HG02884 (cell line): ENCODE measurements around the gene HMX2.
A peak's percentile ranks its signal among the peaks of the same experiment; 100 is the strongest.
"Not testable (repeated sequence)": the region's sequence is repeated elsewhere in the genome, so short reads cannot be mapped to it uniquely, and the experiment has no call there.

Experiments
- ATAC-seq: cut with Tn5 transposase; IDR thresholded peaks from one replicate; pipeline ENCODE4 v1.9.1; 2021; ENCODE audit warnings: mild to moderate bottlenecking, moderate library complexity; ENCODE audit not compliant: unreplicated experiment

HMX2 gene

DNA sequence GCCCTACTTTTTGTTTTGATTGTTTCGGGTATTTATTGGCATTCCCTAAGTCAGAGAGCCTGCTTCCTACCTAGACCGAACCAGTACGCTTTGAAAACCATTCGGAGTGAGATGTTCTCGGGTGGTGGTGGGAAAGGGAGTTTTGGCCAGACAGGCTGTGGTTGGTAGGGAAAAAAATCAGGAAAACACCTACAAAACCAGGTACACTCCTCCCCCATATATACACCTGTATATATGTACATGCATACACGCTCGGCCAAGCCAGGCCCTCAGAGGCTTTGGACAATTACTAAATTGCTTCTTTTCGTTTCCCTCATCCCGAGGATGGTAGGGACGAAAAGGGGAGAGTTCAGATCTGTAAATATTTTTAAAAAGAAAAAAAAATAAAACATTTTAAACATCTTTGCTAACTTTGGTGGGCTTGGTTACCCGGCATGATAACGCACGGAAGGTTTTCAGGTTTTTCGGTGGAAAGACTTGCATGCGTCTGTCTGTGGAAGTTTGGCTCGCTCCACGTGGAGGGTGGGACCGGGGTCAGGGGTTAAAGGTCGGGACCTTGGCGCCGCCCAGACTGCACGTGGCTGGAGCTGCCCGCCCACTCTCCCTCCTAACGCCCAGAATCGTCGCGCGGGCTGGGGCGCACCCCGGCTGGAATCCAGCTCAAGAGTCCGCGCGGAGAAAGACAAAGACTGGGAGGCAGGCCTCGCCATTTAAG is 2.5 kb downstream of the HMX2 start:
- ATAC-seq, result no peak

DNA sequence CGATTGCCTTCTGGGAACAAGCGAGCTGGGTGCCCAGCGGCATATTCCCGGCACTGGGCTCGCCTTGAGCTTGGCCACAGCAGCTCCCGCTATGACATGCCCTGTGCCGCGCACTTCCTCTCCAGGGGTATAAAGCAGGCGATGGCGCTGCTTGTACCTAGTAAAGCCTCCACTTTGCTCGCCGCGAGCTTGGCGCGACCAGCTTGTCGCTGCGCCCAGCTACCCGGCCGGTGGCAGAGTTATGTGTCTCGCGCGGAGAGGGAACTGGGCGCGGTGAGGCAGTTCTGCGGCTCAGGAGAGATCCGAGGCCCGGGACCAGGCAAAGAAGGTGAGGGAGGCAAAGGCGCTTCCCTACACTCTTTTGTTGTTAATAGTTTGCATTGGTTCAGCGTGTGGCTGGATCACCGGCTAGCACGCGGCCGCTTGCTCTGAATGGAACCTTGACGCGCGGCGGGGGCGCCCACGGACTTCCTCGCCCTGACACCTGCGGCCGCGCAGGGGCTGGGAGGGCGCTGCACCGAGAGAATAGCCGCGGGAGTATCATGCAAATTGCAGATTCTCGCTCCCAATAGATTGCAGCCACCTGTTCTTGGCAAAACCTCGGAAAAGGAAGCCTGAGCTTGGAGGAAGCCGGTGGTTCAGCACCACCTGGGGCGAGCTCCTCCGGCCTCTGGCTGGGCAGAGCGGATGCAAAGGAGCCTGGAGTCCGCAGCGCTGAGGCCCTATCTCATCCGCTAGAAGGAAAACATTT is 3.2 kb downstream of the HMX2 start:
- no peak for ATAC-seq

DNA sequence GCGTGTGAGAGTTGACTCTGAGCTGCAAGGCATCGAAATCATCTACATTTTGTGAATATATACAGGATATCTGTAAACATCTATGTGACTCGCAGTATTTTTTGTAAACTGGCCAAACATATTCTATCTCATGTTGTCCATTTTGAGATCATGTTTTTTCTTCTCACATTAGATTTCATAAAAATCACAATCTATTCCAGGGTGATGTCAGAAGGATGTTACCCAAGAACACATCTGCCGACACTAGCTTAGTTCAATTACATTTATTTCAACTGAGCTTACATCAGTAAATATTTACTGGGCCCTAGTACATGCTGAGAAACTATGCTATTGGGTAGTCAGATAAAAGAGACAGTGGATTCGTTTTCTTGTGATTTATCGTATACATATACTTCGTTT is 3.8 kb downstream of the HMX2 start:
- no peak for ATAC-seq

GRCh38 chr10:123153486-123154091 is 5.7 kb downstream of the HMX2 start:
- no peak for ATAC-seq

DNA sequence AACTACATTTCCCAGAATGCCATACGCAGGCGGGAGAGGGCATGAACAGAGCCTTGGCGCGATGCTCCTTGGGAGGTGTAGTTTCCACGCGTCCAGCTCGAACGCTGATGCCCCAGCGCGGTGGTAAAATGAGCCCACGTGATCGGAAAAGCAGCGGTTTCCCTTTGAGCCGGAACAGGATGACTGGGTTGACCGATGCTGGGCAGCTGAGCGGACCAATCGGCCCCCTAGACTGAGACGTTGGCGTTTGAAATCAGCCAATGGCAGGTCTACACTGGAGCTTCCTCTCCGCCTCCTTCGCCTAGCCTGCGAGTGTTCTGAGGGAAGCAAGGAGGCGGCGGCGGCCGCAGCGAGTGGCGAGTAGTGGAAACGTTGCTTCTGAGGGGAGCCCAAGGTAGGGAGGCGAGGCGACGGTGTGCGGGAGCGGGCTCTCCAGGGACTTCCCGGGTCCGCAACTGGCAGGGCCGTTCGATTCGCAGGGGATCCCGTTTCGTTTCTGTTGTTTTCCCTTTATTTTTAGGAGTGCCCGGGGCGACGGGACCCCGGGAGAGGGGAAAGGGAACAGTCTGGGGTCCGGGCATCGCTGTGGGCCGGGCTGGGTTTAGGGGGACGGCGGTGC is 6.3 kb downstream of the HMX2 start, which contains the start of gene BUB3:
BUB3 (plus strand) TSS at position 311 of the 619 bp plus-strand sequence. CDS start 516 bp downstream, outside the sequence.
- peak; percentile 91 for ATAC-seq

GRCh38 chr10:123154711-123155505 is 7.0 kb downstream of the HMX2 start:
- ATAC-seq, result peak; percentile 31

DNA sequence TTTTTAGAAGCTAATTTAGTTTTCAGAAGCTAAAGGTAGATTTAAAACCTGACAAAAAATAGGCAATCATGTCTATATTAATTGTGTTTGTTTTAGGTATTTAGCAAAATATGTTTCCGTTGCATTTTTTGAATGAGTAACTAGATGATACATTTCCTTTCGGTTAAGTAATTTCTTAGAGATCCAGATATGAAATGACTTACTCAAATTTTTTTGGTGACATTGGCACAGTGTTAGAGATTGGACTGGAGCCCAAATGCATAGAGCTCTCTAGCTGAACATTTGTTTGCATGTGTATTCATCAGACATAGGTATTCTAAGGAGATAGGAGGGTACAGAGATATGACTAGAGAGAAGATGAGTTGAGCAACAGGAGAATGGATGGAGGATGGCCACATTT is 8.1 kb downstream of the HMX2 start:
- no peak for ATAC-seq

DNA sequence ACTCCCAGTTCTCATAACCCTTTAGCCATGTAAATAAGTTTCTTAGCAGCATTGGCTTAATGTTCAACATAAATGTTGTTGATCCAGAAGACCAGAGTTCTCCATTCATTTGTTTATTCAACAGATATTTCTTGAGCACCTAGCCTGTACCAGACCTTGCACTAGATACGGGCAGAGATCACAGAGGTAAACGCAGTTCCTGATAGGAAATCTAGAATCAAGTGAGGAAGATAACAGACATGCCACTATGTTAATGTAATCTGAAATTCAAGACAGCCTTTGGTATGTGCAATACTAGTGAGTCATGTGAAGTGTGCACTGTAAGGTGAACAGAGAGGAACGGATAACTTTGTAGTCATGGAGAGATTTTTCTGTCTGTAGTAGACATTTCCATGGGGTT is 9.3 kb downstream of the HMX2 start:
- no peak for ATAC-seq

DNA sequence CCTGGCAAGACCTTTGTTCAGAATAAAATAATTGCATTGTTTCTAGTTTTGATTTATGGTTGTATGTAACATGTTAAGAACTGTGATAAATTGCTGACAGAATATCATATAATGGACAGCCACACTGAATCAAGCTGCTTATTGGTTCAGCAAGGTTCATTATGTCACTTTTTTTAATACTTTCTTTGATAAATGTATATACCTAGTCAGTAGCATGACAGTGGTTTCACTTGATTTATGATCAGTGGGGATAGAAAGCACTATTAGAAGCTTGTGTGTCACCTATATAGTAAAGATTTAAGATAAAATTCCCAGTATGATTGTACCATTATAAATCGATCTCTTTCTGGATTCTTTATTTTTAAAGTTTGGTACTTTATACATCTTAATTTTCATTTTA is 10.7 kb downstream of the HMX2 start:
- ATAC-seq, result no peak

DNA sequence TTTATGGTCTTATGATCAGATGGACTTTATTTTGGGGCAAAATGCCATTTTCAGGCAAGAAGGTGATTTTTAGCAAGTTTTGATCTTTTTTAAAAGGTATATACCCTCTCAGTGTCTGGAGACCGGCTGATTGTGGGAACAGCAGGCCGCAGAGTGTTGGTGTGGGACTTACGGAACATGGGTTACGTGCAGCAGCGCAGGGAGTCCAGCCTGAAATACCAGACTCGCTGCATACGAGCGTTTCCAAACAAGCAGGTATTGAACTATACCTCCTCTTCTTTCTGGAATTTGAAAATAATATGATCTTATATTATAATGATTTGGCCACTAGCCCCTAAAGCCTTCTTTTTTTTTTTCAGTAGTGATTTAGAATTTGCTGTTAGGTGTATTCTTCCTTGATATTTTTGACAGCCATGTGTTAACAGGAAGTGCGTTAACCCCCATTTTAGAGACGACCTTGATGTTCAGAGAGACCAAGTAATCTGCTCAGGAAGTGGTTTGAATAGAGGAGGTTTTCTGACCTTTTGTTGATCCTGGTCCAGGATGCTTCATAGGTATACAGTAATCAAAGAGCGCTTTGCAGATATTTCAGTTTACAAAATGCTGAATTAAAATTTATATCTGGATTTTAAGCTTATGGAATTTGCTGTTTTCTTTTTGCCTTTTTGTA is 12.5 kb downstream of the HMX2 start:
- ATAC-seq, result no peak

- no peak for ATAC-seq
Measured at GRCh38 chr10:123164319-123164718, 16.4 kb downstream of the HMX2 start.

- ATAC-seq, result no peak
Measured at GRCh38 chr10:123165445-123166072, 17.6 kb downstream of the HMX2 start.

DNA sequence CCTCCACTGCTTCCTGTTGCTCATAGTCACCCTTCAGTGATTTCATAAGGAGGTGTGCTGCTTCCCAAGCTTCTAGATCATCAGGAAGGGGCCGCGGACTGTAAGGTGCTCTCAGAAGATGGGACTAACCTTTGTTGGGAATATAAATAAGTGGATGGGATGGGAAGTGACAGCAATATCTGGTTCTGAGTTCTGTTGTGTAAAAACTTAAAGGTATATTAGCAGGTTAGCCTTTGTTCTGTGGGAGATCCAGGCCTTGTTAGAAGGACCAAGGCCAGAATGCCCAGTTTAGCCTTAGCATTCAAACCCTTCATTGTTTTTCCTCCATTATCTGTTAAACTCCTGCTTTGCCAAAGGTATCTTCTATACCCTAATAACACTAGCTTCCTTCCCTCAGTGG is 18.7 kb downstream of the HMX2 start:
- ATAC-seq, result no peak

- ATAC-seq, result no peak
Measured at GRCh38 chr10:123170961-123171360, 23.0 kb downstream of the HMX2 start.

DNA sequence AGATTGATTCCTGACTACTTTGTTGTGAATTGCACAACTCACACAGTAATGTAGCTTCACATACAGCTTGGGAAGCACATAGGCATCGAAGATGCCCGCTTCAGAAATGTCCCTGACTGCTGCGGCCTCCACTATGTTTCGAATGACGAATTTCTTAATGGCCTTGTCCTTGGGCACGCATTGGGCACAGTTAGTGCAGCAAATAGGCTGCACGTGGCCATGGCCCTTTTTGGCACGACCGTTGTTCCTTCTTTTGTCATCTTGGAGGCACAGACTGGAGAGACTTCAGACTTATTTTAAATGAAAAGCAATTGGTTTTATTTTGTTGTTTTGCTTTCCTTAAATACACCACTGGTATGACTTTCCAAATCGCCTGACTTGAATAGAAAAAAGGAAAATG is 23.7 kb downstream of the HMX2 start:
- not testable (repeated sequence) for ATAC-seq

DNA sequence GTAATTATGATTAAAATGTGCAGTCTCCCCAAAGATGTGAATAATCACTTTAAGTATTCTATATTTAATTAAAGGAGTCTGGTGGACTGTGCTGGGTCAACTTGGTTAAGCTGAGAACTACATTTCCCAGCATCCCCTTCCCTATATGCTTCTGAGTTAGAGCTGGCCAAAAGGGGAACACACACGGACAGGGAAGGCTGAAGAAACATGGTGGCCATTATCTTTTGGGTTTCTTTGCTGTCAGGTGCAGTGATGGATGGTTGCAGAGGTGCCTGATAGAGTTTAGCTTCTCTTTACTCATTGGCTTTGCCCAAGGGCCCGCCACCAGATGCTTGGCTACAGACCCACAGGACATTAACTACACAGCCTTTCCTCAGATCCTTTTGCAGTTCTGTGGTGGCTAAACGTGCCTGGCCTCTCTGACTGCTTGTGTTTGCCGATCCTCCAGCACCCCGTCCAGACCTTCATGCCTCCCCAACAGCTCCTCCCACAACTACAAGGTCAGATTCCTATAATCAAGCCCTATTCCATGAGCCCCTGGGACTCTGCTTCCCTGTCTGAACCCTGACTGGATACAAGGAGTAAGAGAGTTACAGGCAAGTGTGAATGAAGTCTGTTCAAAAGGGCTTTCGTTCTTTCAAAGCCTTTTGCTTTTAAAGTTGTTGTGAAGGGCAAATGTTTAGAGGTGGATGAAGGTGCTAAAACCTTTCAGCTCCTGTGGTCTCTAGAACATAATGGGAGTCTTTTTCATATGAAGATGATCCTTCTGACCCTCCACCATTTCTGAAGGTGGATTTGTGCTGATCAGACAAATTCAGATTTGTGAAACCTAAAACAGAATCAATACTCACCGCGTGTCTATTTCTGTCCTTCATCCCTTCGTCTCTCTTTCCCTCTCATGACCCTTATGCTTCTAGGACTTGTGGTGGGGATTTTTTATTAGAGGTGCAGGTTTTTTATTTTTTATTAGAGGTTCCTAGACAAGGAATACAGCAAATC is 27.8 kb downstream of the HMX2 start:
- ATAC-seq, result no peak

DNA sequence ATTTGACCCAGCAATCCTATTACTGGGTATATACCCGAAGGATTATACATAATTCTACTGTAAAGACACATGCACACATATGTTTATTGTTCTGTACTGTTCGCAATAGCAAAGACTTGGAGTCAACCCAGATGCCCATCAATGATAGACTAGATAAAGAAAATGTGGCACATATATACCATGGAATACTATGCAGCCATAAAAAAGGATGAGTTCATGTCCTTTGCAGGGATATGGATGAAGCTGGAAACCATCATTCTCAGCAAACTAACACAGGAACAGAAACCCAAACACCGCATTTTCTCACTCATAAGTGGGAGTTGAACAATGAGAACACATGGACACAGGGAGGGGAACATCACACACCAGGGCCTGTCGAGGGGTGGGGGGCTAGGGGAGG is 30.5 kb downstream of the HMX2 start:
- not testable (repeated sequence) for ATAC-seq
